GM21381 (cell line): ENCODE results near the gene CD244.
A peak's percentile ranks its signal among the peaks of the same experiment; 100 is the strongest.

ENCODE experiments used
- ATAC-seq: cut with Tn5 transposase; IDR thresholded peaks from one replicate; pipeline ENCODE4 v1.9.1; 2021; ENCODE audit warnings: mild to moderate bottlenecking, moderate library complexity; ENCODE audit not compliant: unreplicated experiment

The CD244 gene

DNA sequence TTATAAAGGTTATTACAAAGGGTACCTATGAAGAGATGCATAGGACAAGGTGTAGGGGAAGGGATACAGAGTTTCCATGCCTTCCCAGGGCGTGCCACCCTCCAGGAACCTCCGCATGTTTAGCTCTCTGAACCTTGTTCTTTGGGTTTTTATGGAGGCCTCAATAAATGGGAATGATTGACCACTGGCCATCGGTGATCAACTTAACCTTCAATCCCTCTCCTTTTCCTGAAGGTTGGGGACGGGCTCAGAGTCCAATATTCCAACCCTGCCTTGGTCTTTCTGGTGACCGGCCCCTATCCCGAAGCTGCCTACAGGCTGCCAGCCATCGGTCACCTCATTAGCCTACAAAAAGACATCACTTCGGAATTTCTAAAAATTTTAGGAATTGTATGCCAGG, 11.7 kb downstream of the CD244 start:
- ATAC-seq, result no peak

DNA sequence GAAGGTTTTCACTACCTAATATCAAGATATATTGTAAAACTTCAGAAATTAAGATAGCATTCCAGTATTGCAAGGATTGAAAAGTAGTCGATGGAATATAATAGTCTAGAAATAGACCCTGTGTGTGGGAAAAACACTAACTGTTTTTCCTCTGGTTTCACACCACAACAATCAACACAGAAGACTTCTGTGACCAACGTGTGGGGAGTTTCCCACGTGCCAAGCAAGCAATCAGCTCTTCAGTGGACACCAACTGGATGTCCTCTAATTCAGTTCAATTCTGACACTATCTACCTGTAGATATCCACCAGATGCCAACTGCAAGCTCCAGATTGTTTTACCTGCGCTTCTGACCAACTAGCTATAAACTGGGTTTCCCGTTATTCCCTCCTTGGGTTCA, 12.1 kb downstream of the CD244 start:
- ATAC-seq, result no peak

DNA sequence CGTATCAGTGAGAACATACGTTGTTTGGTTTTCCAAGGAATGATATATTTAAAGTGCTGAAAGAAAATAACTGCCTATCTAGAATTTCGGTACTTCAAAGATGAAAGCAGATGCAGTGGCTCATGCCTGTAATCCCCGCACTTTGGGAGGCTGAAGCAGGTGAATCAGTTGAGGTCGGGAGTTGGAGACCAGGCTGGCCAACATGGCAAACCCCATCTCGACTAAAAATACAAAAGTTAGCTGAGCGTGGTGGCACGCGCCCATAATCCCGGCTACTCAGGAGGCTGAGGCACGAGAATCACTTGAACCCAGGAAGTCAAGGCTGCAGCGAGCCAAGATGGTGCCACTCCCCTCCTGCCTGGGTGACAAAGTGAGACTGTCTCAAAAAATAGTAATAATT, 16.4 kb downstream of the CD244 start:
- ATAC-seq, result no peak

DNA sequence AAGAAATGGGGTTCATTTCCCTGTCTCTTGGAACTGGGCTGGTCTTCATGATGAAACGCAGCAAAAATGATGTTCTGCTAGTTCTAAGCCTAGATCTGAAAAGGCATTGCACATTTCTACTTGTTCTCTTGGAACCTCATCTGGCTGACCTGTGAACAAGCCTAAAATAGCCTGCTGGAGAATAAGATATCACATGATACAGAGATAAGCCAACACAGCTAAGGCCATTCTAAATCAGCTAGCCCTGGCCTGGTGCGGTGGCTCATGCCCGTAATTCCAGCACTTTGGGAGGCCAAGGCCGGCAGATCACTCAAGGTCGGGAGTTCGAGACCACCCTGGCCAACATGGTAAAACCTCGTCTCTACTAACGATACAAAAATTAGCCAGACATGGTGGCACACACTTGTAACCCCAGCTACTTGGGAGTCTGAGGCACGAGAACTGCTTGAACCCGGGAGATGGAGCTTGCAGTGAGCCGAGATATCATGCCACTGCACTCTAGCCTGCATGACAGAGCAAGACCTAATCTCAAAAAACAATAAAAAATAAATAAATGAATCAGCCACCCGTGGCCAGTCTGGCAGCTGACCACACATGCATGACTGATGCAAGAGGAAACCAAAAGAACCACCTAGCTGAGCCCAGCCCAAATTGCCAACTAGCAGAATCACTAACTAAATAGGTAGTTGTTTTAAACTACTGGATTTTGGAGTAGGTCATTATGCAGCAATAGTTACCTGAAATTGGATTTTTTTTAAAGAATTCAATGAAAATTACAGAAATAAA, 18.0 kb downstream of the CD244 start:
- ATAC-seq, result no peak

DNA sequence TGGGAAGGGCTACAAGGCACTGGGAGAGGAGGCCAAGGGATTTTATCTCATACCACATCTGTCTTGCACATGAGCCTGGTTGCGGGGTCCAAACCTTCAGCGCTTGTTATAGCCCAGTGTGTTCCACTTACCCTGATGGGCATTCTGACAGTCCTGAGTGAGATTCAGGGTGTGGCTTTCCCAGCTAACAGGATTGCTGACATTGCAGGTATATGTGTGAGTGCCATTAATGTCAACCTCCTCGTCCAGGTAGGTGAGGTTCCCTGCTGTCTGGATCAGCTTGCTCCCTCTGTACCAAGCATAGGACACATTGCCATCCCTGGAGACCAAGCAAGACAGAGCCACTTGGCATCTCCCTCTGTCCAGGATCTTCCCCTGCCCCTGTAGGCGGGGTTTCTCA, 21.6 kb downstream of the CD244 start:
- ATAC-seq, result no peak

DNA sequence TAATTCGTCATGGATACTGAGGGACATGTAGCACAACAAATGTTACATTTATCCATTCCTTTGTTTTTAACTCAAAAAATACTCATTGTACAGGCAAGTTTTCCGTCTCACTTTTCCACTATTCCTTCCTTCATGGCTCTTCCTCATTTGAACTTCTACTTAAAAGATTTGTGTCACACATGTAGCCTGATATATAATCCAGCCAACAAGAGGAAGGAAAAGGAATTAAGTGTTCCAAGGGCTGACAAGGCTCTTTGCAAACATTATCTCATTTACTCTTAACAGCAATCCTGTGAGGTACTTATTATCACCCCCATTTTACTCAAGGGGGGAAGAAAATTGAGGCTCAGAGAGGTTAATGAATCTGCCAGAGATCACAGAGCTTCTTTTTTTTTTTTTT, 22.9 kb downstream of the CD244 start:
- ATAC-seq, result no peak

DNA sequence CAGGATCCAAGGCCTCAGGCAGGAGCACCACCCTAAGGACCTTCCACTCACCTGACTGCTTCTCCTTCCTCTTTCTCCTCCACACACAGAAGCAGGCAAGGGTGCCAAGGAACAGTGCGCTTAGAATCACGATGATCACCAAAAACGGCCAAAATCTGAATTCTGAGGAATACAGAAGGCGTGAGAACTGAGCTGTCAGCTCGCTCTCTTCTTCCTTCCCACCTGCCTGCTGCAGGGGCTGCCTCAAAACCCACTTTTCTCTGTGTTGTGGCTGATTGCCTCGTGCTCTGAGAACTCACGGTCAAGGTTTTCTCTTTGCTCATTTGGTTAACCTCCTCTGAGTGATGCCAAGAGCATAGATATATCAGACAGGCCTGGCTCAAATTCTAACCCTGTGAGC, 23.8 kb downstream of the CD244 start:
- ATAC-seq, result no peak

DNA sequence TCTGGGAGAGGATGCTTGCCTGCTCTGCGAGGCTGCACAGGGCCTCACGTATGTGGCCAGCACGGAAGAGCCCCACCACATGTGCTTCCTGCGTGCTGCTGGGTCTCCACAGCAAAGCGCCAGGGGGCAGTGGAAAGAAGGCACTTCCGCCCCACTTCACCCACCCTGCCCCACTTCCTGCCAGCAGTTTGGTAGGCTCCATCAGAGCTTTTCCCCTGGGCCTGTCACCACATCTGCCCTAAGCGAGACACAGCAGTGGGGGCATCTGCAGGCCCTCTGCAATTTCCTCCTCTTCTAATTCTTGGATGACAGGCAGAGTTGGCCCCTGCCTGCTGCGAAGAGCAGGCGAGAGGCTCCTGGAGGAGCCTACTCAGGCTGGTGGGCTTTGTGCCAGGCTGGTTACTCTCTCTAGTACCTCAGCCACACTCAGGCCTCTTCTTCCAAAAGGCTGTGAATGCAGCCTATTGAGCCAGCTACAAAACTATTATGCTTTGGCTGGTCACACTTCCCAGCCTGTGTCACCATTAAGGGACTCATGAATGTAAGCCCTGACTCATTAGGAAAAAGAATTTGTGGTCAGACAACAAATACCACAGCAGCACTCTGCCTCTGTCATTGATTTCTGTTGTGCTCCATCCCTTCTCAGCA, 25.0 kb downstream of the CD244 start:
- peak; percentile 75 for ATAC-seq

DNA sequence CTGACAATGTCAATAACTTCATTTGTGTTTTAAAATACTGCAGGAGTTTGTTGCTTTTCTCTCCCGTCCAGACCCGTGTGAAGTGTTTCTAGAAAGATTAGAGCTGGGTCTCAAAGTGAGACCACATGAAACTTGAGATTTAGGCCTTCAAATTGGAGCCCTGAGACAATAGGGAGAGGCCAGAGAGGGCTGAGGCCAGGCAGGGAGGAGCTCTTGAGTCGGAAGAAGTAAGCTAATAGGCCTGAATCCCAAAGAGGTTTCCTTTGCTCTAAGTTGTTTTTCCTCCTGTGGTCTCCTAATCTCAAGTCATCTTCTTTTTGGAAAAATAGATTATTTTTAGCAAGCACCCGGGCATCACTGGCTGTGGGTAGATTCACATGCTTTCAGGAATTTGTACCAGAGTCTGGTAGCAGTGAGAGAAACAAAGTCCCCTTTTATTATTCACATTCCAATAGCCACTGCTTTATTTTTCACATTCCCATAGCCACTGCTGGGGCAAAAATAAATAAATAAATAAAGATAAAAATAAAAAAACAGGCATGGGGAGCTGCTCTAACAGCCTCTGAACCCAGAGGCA, 25.6 kb downstream of the CD244 start:
- no peak for ATAC-seq

DNA sequence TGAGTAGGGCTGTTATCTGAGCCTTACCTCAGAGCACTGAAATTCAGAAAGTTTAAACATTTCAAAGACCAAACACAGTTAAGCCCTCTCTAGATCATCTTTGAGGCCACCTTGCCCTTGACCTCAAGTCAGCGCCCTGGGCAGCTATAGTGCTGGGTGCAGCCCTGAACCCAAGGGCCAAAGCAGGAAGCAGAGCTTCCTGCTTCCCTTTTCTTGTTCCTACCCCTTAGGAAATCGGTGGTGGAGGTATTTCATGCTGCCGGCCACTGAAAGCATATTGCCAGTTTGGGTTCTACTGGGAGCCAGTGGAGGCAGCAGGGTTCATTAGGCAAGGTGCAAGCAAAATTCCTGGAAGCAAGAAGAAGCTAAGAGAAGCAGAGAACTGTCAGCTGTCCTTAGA, 26.1 kb downstream of the CD244 start:
- no peak for ATAC-seq

DNA sequence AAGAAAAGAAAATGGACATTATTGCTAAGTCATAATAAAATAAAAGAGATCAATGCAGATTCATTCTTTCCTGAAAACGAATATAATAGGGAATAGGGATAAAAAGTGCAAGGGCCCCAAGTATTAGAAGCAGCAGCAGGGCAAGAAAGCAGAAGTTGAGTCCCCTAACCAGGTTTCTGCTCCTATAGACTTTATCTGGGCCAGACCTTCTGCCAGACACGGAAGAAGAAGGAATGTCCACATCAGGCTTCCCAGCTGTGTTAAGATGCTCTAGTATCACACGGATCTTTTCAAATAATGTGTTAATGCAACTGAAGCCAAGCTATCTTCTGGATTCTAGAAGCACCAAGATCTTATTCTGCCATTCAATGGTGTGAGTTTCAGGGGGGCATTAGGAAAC, 26.9 kb downstream of the CD244 start:
- ATAC-seq, result no peak

DNA sequence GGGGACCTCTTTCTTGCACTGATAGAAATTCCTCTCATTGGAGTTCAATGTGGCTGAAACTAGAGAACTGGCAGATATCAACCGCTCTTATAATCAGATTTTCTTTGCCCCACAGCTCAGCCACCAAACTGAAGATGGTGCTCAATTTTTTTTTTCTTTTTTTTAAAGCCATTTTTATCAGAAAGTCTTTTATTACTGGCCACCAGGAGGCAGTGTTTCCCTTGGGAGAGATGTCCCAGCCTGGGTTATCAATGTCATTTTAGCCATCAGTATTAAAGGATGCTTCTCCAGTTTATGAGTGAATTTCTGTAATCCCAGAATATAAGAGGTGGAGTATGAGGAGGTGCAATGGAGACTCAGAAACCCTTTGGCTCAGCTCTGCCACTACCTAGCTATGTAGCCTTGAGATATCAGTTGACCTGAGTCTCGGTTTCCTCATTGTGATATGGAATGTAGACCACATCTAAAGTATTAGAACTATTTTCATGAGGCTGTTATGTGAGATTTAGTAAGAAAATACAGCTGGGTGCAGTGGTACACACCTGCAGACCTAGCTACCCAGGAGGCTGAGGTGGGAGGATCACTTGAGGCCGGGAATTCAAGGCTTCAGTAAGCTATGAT, 27.6 kb downstream of the CD244 start:
- no peak for ATAC-seq

DNA sequence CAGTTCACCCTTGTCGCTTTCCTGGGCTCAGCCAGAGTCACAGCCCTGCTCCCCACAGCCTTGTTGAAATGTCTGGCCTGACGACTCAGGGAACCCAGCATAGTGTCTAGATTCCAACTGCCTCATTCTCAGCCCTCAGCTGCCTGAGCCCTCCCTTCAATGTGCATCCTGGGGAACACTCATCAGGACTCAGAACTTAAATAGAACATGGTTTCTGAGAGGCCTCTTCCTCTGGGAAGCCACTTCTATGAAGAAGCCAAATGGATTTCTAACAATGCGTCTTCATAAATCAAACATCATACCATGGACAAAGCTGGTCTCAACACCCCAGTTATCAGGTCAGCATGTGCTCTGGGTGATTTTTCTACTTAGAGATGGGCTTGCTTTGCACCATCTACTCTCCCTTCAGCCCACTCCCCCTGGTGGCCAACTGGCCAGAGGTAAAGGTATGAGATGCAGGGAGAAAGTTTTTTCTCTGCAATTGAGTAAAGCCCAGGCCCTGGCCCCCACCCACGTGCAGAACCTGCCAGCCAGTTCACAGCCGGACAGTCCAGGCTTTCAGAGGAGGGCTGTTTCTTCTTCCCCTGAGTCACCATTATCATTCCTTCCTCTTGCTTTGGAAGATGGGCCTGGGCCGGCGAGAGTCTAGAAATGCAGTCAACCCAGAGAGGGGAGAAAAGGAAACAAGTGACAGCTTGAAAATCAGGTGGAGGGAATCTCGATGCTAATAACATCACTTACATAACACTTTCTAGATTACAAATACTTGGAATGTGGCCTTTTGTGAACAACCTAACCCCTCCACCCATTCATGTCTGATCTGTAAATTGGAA, 32.1 kb downstream of the CD244 start:
- no peak for ATAC-seq

DNA sequence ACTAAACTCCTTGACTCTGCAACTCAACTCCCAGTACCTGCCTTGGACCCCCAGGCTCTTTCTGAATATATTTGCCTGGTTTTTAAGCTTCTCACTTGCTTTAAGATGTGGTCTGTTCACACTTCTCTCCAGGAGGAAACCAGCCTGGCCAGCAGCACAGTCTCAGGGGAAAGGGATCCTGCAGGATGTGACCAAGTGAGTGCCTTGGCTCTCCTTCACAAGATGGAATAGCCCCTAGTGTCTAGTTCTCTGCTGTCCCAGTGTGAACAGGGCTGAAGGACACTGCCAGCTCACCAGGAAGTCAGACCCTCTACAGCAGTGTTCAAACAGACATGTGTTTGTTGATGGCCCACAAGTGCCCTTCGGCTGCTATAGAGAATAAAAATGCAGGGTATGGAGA, 32.9 kb downstream of the CD244 start:
- no peak for ATAC-seq

DNA sequence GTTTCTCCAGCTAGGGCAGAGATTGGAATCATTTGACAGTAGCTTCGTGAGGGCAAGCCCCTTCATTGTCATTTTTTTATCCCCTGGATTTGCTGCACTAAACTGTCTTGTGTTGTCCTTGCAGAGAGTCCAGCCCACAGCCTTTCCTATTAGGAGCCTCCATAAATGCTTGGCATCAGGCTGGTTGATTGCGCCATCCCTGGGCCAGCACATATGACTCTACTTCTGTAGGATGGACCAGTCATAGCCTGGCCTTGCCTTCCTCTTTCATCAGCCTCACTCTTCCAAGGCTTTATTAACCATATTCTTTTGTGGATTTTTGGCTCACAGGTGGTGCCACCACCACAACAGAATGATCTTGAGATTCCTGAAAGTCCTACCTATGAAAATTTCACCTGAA, 35.3 kb downstream of the CD244 start:
- no peak for ATAC-seq

DNA sequence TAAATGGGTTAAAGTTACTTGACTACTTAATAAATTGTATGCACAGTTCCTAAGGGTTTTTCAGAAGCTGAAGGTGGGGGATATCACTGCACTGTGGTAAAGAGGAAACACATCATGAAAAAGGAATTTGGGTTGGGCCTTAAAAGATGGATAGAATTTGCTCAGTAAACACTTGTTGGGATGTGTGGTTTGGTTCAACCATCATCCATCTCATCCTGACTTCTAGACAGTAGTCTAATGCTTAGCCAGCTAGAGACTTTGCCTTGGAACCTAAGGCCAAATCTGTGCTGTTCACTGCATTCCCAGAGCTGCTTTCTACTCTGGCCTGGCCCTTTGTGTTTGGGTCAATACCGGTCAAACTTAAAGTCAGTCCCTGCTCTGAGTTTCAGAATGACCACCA, 36.1 kb downstream of the CD244 start:
- ATAC-seq, result no peak

DNA sequence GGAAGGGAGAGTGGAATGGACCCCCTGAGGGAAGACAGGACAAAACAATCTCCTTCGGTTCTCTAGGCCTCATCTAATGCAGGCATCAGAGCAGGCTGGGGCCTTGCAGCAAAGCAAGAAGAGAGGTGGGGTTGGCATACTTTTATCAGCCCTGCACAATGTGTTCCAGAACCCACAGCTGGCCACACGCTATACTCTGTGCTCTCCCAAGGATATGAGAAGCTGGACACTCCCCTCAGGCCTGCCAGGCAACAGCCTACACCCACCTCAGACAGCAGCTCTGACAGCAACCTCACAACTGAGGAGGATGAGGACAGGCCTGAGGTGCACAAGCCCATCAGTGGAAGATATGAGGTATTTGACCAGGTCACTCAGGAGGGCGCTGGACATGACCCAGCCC, 39.4 kb downstream of the CD244 start:
- ATAC-seq, result no peak

DNA sequence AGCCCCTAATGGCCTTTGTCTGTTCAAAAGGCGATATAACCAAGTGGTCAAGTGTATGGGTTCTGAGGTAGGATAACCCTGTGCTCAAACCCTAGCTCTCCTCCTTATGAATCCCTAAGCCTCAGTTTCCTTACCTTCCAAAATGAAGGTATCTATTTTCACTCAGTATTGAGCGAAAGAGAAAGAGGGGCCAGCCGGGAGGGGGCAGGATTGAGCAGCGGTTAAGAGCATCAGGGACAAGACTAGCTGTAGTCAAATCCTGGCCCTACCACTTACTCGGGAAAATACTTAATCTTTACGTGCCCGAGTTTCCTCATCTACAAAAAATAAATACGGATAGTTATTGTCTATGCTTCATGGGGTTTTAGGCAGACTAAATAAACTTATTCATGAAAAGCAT, 41.1 kb downstream of the CD244 start:
- no peak for ATAC-seq

DNA sequence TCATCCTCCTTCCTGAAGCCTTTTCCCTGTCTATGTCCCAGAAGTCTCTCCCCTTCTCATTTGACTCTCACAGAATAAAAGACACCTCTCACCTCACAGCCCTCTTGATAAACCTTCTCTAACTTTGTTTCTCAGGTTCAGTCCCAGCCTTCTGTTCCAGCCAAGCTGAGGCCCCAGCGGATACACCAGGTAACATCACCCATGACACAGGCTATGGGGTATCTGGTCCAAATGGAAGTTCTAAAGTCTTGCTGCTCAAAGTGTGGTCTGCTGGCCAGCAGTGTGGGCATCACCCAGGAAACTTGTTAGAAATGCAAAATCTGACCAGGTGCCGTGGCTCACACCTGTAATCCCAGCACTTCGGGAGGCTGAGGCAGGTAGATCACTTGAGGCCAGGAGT, 43.5 kb downstream of the CD244 start:
- ATAC-seq, result no peak

DNA sequence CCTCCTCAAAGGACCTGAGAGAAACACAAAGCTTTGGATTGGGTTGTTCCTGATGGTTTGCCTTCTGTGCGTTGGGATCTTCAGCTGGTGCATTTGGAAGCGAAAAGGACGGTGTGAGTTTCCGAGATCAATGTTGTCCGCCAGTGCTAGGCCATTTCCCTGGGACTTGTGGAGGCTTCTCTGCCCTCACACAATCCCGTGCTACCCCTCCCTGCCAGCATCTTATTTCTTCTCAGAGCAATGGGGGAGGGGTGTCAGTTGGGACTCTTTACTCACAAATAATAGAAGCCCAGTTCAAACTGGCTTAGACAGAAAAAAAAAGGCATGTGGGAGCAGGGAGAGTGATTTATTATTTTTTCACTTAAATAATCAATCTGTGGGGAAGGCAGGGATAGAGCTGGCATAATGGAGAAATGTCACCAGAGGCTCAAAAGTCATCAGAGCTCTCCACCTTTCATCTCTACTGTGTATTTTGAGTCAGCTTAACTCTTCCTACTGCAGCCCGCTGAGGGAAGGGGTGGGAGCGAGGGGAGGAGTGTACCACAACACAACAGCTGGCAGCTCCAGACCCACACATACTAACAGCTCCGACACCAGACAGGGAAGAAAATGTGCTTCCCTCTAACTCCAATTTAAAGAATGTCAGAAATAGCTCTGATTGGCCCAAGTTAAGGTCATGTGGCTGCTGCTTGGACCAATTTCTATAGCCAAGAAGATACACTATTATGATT, 44.3 kb downstream of the CD244 start:
- ATAC-seq, result no peak
